GM12891 (cell line): Measurements from ENCODE around the gene EIF3D.

Experiments used
- POLR2A ChIP-seq: IDR thresholded peaks from 2 replicates; pipeline ENCODE4 v1.6.1; 2011; ENCODE audit warnings: low read depth, low read length, control low read depth
- POLR2AphosphoS5 ChIP-seq: IDR thresholded peaks from 2 replicates; pipeline ENCODE4 v1.6.1; 2011; ENCODE audit warnings: low read depth, low read length, control low read depth
- SPI1 ChIP-seq: IDR thresholded peaks from 2 replicates; pipeline ENCODE4 v1.6.1; 2011; ENCODE audit warnings: low read depth, low read length, control low read depth

- no peak for TF ChIP-seq POLR2A
- TF ChIP-seq POLR2AphosphoS5, result no peak
- no peak for TF ChIP-seq SPI1
Measured at GRCh38 chr22:36564422-36565158, 35.6 kb upstream of the EIF3D start.
